GM18861 (cell line): ENCODE measurements around the gene IKZF4.
A peak's percentile ranks its signal among the peaks of the same experiment; 100 is the strongest.
"Not testable (repeated sequence)": the region's sequence is repeated elsewhere in the genome, so short reads cannot be mapped to it uniquely, and the experiment has no call there.

Experiments used
- ATAC-seq: cut with Tn5 transposase; IDR thresholded peaks from one replicate; pipeline ENCODE4 v1.9.1; 2021; ENCODE audit not compliant: unreplicated experiment

IKZF4 gene

GRCh38 chr12:56038022-56038655, 17.3 kb downstream of the IKZF4 start:
- no peak for ATAC-seq

- ATAC-seq: no peak
These were observed 19.3 kb downstream of the IKZF4 start for GRCh38 chr12:56040151-56040550.

- ATAC-seq: no peak
These were observed 20.2 kb downstream of the IKZF4 start for GRCh38 chr12:56040963-56041551.

GRCh38 chr12:56041552-56042429, 20.9 kb downstream of the IKZF4 start, which contains the start of gene RPS26:
TSS of gene RPS26 (plus strand) at chr12:56041918. CDS start at chr12:56042167, 249 bp downstream.
- ATAC-seq: peak; percentile 87

- not testable (repeated sequence) for ATAC-seq
These were observed 21.6 kb downstream of the IKZF4 start for GRCh38 chr12:56042430-56042813.

GRCh38 chr12:56042843-56043242, 22.0 kb downstream of the IKZF4 start:
- ATAC-seq: no peak

- no peak for ATAC-seq
These were observed 25.4 kb downstream of the IKZF4 start for GRCh38 chr12:56046027-56046780.

GRCh38 chr12:56053407-56053893, 32.6 kb downstream of the IKZF4 start:
- no peak for ATAC-seq

GRCh38 chr12:56059964-56060363, 39.1 kb downstream of the IKZF4 start:
- ATAC-seq: not testable (repeated sequence)

- ATAC-seq: no peak
These were observed 41.1 kb downstream of the IKZF4 start for GRCh38 chr12:56061982-56062381.

- no peak for ATAC-seq
These were observed 42.2 kb downstream of the IKZF4 start for GRCh38 chr12:56062996-56063395.

GRCh38 chr12:56071648-56072047, 50.8 kb downstream of the IKZF4 start:
- ATAC-seq: no peak

GRCh38 chr12:56074396-56074795, 53.6 kb downstream of the IKZF4 start:
- no peak for ATAC-seq

- ATAC-seq: not testable (repeated sequence)
These were observed 57.1 kb downstream of the IKZF4 start for GRCh38 chr12:56077966-56078365.

GRCh38 chr12:56078427-56078826, 57.6 kb downstream of the IKZF4 start:
- no peak for ATAC-seq

- ATAC-seq: no peak
These were observed 58.3 kb downstream of the IKZF4 start for GRCh38 chr12:56078931-56079722.

- no peak for ATAC-seq
These were observed 59.1 kb downstream of the IKZF4 start, which contains the start of gene ERBB3 for GRCh38 chr12:56079723-56080555. TSS of gene ERBB3 (plus strand) at chr12:56080165. CDS start at chr12:56080301, 136 bp downstream.

GRCh38 chr12:56080556-56081138, 59.8 kb downstream of the IKZF4 start:
- no peak for ATAC-seq
